Stimulated activated CD8-positive, alpha-beta memory T cell treated with anti-CD3 and anti-CD28 coated beads, Interleukin-2, amount 100 ng/mL, for 48 hours (primary cell): ENCODE measurements around the gene RAB22A.

Source experiments
- DNase-seq, 2 donors: peaks; one replicate each; pipeline ENCODE4 v3.0.0-alpha.2; 2020; ENCODE audit warnings: low read depth in 2 of 2

The RAB22A gene

DNA sequence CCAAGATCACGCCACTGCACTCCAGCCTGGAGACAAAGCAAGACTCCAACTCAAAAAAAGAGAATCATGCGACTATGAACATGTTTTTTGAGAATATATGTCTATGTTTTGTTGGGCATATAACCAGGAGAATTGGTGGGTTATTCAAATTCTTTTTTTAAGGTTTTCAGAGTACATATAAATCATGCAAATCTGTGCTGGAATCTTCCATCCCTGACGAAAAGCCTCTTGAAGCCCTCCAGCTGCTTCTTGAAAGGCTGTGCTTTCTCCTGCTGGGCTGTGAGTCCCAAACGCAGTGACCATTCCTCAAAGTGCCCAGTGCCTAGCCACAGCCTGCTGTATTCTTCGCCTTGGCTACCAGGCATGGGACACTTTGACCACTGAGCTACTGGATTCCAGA lies 9.2 kb upstream of the RAB22A start:
- no peak for DNase-seq

DNA sequence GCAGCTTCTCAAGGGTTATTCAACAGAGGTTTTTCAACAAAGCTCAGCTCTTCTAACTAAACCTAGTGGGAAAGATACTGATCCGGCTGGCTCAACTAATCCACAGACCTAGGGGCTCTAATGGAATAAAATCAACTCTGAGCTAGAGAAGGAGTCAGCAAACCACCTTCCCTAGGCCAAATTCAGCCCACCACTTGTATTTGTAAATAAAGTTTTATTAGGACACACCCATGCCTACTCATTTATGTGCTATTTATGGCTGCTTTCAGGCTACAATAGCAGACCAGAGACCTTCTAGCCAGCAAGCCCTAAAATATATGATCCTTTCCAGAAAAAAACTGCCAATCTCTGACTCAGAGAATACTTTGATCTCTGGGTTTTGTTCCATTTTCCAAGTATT lies 6.0 kb upstream of the RAB22A start:
- DNase-seq = no peak

DNA sequence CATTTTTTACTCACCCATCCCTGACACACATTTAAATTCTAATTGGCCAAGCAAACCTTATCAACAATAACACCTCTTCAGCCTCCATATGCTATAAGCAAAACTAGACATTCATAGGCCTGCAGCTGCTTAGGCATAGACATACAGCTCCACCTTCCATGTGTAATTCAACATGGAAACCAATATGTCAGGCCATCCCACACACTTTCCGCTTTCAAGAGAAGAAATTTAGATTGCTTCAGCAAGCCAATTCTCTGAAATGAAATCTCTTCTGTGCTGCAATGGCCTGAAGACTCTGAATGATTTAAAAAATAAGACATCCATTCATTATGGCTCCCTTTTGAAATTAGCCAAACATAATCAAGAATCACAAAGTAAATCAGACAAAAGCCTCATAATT lies 4.5 kb upstream of the RAB22A start:
- no peak for DNase-seq

DNA sequence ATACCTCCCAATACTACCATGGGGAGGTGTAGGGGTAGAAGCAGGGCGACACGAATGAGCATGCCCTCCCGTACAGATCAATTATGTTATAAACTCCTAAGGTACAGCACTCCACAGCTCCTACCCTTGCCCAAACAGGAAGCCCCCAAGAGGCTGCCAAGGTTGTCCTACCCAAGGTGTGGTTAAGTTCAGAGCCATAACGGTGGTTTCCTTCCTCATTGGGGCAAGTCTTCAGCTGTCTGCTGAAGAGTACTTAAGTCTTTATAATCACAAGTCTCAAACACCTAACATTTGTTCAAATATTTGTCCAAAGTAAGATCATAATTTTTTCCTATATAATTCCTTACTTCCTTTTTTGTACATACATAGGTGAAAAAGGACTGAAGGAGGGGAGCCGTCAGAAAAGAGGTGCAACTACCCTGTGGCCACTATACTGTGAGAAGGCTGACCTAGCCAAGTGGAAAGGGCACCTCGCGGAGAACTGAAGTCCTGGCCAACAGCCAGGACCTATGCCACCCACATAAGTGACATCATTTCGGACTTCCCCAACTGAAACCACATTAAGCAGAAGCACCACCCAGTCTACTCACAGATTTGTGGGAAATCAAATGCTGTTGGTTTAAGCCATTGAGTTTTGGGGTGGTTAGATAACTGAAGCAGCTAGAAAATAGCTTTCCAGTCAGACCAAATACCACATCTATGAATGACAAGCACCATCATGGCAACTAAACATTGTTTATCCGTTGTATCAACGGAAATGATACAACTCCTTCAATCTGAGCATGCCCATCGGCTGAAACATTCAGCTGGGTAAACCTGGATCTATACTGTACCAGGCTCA lies 2.9 kb upstream of the RAB22A start:
- DNase-seq = peak in 1 of 2 donors; percentile 33

DNA sequence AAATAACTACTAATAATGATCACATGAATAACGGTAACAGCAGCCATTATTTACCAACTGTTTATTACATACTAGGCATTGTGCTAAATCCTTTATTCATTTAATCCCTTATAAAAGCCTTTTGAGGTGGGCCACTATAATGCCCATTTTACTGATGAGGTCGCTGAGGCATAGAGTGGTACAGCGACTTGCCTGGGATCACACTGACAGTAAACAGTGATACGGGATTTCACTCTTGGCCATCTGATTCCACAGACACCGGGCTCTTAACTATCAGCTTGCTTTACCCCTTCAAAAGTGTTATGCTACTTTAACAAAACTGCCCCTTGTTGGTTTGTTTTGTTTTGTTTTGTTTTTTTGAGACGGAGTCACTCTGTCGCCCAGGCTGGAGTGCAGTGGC lies 2.2 kb upstream of the RAB22A start:
- no peak for DNase-seq

DNA sequence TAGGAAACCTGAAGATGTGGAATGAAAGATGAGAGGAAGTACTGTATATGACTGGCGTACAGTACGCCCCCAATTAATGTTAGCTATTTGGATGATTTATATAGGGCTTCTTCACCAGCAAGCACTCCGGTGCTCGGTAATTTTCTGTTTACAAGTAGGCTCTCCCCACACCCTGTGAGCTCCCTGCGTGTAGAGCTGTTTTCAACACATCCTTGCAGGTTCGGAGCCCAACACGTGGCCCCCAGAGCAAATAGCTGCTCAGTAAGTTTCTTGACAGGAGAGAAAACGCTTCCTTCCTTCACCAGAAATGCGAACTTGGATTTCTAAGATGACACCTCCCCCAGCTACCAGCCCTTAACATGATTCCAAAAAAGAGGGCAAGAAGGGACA lies 1.2 kb upstream of the RAB22A start:
- no peak for DNase-seq

DNA sequence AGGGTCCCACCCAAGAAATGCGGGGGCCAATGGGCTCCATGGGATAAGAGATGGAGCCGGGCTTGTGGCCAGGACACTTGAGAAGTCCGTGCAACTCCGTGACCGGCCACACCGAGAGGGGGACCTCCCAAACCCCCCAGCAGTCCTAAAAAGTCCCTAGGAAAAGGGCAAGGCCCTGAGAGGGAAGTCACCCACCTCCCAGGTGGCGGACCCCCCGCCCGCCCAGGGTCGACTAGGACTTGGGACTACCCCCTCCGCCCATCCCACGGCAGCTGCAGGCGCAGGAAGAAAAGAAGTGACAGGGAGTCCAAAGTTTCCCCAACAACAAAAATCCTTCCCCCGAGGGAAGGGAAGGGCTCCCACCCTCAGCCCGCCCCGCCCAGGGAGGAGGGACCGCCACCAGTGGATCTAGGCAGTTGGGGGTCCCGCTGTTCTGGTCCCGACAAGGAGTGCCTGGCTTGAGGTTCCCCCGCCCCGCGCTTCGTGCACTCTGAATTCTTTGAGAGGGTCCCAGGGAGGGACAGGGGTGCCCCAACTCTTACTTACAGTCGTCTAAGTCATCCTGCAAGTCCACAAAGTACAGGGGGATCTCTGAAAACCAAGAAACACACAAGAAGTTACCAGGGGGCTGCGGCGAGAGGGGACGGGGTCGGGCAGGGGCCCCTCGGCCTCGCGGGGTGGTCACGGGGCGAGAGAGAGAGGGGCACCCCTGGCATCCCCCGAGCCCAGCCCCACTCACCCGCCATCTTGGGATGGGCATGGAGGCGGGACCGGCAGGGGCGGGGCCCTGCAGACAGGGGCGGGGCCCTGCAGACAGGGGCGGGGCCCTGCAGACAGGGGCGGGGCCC lies 611 bp upstream of the RAB22A start:
- DNase-seq = peak in 1 of 2 donors; percentile 46

DNA sequence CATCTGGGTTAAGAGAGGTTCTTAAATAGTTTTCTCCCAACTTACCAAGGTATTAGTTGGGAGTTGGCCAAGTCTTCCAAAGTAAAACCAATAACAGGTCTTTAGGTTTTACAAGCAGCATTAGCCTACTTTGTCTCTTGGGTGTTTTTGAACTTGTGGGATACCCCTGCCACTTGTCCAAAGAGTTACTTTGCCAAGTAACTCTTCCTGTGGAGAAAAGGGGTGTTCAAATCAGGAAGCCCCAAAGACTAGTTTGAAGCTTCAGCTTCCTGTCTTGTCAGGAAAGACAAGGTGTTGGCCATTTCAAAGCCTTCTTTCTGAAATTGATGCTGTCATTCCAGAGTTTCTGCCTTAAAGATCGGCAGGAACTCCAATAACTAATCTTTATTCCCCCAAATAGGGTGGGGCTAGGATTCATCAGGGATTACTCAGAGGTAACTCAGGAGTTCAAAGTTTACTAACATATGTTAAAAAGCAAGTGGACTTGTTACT lies 822 bp downstream of the RAB22A start:
- no peak for DNase-seq

DNA sequence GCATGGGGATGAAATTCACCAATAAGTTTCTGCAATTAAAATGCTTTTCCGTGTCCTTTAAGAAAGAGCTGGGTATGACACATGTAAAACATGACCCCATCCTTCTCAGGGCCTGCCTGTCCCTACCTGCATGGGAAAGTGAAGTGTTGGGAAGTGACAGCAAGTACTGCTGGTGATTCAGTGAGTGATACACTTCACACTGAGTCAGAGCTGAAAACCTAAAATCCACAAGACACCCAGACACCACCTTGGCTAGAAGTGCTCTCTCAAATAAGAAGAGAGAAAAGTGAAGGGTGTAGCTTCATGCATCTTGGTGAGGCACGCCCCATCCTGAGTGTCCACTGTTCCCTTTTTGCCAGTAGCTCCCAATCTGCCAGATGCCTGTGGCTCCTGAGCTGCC lies 3.3 kb downstream of the RAB22A start:
- no peak for DNase-seq

DNA sequence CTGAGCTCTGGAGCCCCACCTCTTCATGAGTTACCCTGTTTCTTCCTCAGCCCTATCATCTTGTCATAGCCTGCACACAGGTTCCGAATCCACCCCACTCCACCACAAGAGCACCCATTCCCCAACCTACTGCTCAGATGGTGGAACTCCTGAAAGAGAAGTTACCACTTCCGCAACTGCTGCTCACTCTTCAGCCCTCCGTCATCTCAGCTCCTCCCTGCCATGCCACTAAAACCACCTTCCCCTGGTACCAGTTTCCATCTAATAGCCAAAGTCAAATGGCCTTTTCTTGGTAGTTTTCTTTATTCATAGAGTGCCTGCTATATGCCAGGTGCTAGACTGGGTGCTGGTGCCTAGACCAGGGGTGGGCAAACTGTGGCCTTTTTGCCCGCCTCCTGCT lies 3.9 kb downstream of the RAB22A start:
- no peak for DNase-seq

DNA sequence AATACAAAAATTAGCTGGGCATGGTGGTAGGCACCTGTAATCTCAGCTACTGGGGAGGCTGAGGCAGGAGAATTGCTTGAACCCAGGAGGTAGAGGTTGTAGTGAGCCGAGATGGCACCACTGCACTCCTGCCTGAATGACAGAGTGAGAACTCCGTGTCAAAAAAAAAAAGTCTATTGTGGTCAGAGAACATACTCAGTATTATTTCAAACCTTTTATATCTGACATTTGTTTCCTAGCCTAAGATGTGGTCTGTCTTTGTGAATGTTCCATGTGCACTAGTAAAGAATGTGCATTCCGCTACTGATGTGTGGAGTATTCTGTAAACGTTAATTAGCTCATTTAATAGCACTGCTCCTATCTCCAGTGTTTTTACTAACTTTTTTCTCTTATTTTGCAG lies 11.7 kb downstream of the RAB22A start:
- no peak for DNase-seq

DNA sequence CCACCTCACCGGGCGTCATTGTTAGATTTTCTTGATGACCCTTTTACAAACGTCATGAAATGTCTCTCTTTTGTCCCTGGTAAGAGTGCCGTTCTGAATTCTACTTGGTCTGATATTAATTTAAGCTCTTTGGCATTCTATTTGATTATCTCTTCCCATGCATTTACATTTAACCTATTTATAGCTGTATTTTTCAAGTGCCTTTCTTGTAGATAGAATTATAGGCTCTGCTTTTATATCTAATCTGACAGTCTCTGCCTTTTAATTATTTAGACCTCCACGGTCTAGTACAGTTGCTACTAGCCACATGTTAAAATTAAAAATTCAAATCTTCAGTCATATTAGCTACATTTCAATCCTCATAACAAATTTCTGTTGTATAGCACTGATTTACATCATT lies 12.6 kb downstream of the RAB22A start:
- no peak for DNase-seq

DNA sequence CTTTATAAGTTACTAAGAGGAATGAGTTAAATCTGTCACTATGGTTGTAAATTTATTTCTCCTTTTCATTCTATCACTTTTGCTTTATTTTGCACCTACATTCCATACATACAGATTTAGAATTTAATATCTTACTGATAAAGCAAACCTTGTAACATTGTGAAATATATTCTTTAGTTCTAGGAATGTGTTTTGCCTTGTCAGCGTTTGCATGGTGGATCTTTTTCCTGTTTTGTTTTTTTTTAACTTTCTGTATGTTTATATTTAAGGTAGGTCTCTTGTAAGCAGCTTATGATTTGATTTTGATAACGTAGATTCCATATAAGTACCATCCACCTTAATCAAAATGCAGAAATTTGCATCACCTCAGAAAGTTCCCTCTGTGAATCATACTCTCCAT lies 16.4 kb downstream of the RAB22A start:
- no peak for DNase-seq

DNA sequence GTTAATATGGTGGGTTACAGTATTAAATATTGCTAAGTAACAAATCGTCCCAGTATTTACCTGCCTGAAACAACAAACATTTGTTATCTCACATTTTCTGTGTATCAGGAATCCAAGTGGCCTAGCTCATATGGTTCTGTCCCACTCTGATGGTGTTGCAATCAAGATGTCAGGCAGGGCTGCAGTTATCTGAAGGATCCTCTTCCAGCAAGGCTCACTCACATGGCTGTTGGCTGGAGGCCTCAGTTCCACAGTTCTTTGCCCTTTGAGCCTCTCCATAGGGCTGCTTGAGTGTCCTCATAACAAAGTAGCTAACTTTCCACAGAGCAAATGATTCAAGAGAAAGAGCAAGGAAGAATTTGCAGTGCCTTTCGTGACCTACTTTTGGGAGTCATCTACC lies 17.7 kb downstream of the RAB22A start:
- no peak for DNase-seq

DNA sequence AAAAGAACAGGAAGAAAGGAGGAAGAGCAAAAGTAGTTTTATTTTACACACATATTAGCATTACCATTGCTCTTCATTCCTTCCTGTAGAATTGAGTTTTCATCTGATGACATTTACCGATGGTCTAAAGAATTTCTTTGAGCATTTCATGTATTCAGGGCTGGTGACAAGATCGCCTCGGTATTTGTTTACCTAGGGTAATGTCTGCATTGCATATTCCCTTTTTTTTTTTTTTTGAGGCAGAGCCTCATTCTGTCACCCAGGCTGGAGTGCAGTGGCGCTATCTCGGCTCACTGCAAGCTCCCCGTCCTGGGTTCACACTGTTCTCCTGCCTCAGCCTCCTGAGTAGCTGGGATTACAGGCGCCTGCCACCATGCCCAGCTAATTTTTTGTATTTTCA lies 19.3 kb downstream of the RAB22A start:
- DNase-seq = no peak

DNA sequence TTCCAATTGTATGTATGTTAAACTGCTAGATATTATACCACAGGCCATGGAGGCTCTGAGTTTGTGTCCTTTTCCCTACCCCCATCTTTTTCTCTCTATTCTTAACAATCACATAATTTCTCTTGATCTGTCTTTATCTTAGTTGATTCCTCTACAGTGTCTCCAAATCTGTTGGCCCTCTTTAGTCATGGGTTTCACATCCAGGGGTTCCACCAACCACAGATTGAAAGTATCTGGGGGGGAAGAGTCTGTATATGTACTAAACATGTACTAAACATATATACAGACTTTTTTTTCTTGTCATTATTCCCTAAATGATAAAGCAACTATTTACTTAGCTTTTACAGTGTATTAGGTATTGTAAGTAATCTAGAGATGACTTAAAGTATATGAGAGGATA lies 20.2 kb downstream of the RAB22A start:
- DNase-seq = no peak

DNA sequence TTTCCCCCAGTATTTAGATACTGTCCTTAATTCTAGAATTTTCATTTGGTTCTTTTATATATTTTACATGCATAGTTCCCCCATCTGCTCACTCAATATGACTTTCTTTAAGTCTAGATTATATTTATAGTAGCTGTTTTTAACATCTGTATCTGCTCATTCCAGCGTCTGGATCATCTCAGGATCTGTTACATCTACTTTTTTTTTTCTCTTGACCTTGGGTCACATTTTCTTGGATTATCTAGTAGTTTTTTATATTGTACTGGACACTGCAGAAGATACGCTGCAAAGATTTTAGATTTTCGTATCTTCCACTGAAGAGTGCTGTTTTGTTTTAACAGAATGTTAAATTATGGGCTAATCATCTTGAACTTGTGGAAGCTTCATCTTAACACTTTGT lies 20.7 kb downstream of the RAB22A start:
- no peak for DNase-seq

DNA sequence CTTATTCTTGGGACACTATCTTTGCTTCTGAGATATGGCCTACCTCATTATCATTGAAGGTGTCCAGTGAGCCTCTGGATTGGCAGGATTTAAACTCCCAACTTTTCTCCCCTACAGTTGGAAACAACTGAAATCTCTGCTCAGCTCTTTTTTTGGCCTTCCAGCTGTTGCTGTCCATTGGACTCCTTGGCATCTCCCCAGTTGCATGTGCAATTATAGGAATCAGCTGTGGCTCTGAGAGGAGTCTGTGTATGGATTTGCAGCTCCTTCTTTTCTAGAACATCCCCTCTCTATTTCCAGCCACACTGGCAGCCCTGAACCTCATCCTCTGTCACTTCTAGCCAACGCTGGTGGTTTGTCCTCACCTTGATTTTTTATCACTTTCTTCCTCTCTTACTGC lies 21.2 kb downstream of the RAB22A start:
- no peak for DNase-seq

DNA sequence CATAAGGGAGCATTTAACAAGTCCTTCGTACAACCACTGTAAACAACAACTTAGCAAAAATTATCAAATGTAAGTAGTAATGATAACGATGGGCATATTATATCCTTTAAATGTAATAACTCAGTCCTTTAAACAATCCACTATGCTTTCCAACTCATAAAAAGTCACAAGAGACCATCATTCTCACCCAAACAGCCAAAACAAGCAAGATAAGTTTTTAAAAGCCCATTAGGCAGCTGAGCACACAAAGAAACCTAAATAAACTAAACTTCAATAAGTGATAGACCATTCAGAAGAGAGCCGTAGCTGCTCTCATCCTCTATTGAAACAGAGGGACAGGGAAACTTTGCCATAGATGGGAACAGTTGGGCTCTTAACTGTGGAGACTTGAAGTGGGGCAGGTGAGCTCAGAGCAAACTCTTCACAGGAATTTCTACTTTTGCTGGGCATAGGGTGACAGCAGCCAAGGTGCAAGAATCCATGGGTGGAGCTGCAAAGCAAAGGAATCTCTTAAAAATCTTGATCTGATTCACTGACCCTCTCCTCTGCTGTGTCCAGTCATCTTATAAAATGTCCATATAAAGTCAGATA lies 22.5 kb downstream of the RAB22A start:
- no peak for DNase-seq

DNA sequence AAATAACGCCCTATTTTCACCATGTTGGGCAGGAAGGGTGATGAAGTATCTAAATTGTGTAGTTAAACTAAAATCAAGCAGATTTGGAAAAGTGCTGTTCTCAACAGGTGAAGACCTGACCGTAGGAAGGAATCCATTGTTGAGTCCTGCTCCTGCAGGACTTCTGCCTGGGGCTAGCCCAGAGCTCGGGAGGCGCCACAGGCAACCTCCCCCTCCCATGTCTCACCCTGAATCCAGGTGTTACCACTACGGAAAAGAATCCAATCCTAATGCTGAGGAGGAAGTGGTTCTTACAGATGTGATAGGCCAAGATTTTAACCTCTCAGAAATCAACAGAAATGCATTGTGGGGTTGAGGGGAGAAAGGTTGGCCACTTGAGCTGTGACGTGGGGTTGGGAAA lies 30.2 kb downstream of the RAB22A start:
- no peak for DNase-seq

DNA sequence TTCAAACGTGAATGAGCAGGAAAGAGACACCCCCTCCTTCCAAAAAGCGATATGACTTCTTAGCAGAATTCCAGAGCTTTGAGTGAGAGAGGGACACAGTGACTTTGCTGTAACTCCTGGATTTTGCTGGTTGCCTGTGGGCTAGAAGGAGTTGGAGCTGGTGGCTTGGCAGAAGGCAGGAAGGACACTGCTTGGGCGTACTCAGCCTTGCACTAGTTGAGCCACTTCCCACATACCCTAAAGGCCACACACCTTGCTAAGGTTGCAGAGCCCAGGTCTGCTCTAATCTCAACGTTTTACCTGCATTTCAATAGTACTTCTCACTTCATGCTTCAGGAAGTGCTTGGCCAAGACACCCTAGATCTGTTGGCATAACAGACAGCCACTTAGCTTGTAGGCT lies 30.6 kb downstream of the RAB22A start:
- no peak for DNase-seq

DNA sequence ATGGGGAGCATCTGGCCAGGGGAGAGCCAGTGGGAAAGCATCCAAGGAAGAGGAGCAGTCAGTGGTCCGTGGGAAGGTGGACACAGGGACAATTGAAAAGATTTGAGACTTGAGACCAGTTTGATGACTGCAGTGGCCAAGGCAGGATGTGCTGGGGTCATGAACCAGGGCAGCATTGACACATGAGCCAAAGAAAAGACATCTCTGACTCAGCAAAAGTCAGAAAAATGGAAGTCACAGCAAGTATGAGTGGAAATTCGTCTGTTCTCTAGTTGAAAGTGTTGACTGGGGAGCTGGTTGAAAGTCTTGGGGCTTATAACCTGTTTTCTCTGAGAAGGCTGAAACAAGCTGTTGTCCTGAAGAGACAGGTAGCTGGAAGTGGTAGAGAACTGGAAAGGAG lies 31.3 kb downstream of the RAB22A start:
- DNase-seq = no peak
